ENCODE measurements around the gene TBCK. TPM values are rescaled to one million over a fixed set of nuclear protein-coding genes. Genes with fewer than 3 reads are reported as not detected.

Gene TBCK
- polyA plus RNA-seq, 1 experiment = 48.4 TPM

DNA sequence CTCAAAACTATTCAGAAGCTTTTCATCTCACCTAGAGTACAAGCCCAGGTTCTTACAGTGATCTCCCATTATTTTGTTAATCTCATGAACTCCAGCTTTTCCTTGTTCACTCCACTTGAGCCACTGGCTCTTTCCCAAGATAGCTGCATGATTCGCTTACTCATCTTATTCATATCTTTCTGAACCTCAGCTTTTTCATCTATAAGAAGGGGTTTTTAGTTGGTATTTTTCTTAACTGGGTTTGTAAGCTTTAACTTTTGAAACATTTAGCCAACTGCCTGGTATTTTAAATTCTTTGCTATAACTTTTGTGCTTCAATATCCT, 28.6 kb upstream of the TBCK start:
- ChIA-PET CTCF (interaction anchor here (0.8 to 4.3 kb wide), 6 partner anchors 9 to 555 kb away, joined by 3 to 18 read pairs (median 4); no protein-coding TSS in a partner anchor), POLR2A (no interaction called here)
- peak; percentile 10 for DNase-seq (ENCODE audit: low read depth, low spot score)
- Histone ChIP-seq H3K9me3 (ENCODE audit: control insufficient read depth, insufficient read depth, low read length) (no peaks in the 10 kb centered on the region), H3K4me3 (ENCODE audit: low read depth, low read length) (no peak overlapping the region), H3K27ac (ENCODE audit: low read depth, low read length) (no peak overlapping the region), H3K27me3 (ENCODE audit: control insufficient read depth, insufficient read depth, low read length) (no peaks in the 10 kb centered on the region)
- TF ChIP-seq, protein P1, sequence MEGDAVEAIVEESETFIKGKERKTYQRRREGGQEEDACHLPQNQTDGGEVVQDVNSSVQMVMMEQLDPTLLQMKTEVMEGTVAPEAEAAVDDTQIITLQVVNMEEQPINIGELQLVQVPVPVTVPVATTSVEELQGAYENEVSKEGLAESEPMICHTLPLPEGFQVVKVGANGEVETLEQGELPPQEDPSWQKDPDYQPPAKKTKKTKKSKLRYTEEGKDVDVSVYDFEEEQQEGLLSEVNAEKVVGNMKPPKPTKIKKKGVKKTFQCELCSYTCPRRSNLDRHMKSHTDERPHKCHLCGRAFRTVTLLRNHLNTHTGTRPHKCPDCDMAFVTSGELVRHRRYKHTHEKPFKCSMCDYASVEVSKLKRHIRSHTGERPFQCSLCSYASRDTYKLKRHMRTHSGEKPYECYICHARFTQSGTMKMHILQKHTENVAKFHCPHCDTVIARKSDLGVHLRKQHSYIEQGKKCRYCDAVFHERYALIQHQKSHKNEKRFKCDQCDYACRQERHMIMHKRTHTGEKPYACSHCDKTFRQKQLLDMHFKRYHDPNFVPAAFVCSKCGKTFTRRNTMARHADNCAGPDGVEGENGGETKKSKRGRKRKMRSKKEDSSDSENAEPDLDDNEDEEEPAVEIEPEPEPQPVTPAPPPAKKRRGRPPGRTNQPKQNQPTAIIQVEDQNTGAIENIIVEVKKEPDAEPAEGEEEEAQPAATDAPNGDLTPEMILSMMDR (IDR thresholded peaks at IDR 0.05; ENCODE audit: low read depth, low read length) = no peak

DNA sequence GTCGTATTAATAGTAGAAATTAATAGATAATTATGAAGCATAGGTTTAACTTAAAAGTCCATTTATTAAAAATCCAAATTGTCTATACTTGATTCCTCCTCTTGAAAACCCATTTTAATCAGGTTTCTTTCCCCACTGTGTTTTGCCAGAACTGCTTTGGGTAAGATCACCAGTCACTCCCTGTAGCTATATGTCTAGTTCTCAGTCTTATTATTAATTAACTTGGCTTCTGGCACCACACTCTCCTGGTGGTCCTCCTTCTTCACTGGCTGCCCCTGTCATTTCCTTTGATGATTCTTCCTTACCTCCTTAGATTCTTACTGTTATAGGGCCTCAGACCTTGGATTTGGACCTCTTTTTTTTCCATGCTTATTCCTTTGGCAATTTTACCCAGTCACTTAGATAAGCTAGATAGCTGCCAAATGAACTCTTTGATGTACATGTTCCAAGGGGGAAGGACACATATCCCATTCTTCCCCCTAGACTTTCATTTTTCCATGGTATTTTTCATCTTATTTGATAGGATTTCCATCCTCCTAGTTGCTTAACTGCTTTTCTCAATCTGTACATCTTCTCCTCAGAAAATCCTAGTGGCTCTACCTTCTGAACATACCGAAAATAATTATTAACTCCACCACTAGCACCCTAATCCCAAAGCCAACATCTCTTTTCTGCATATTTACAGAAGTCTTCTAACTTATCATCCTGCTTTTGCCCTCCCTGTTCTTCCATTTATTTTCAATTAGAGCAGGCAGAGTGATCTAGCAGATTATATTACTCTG, 28.0 kb upstream of the TBCK start:
- H3K27ac ChIP-seq (ENCODE audit: low read depth, low read length) = no peak overlapping the region
- H3K4me3 ChIP-seq (ENCODE audit: low read depth, low read length) = no peak overlapping the region
- H3K27me3 ChIP-seq (ENCODE audit: control insufficient read depth, insufficient read depth, low read length) = no peaks in the 10 kb centered on the region
- no peak for DNase-seq (ENCODE audit: low read depth, low spot score)
- POLR2A ChIA-PET = no interaction called here
- CTCF ChIA-PET = interaction anchor here (0.8 to 4.3 kb wide), 7 partner anchors 10 to 555 kb away, joined by 3 to 18 read pairs (median 4); no protein-coding TSS in a partner anchor
- TF ChIP-seq, protein P1 (IDR thresholded peaks at IDR 0.05; ENCODE audit: low read depth, low read length) = no peak
- H3K9me3 ChIP-seq (ENCODE audit: control insufficient read depth, insufficient read depth, low read length) = no peaks in the 10 kb centered on the region

DNA sequence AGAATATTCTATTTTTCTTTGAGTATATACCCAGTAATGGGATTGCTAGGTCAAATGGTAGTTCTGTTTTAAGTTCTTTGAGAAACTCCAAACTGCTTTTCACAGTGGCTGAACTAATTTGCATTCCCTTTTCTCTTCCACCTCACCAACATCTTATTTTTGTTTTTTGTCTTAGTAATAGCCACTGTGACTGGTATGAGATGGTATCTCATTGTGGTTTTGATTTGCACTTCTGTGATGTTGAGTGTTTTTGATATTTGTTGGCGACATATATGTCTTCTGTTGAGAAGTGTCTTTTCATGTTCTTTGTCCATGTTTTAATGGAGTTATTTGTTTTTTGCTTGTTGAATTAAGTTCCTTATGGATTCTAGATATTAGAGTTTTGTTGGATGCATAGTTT, 24.8 kb upstream of the TBCK start:
- CTCF ChIA-PET = interaction anchor here (4.3 kb wide), 1 partner anchor 13 kb away, joined by 18 read pairs; no protein-coding TSS in a partner anchor
- H3K9me3 ChIP-seq (ENCODE audit: control insufficient read depth, insufficient read depth, low read length) = peaks cover 3% of the 10 kb centered on the region; the same call in 1 of the 2 replicates
- H3K27me3 ChIP-seq (ENCODE audit: control insufficient read depth, insufficient read depth, low read length) = no peaks in the 10 kb centered on the region
- no peak for DNase-seq (ENCODE audit: low read depth, low spot score)
- POLR2A ChIA-PET = no interaction called here
- H3K4me3 ChIP-seq (ENCODE audit: low read depth, low read length) = no peak overlapping the region
- no peak overlapping the region for H3K27ac ChIP-seq (ENCODE audit: low read depth, low read length)
- TF ChIP-seq, protein P1 (IDR thresholded peaks at IDR 0.05; ENCODE audit: low read depth, low read length) = no peak

DNA sequence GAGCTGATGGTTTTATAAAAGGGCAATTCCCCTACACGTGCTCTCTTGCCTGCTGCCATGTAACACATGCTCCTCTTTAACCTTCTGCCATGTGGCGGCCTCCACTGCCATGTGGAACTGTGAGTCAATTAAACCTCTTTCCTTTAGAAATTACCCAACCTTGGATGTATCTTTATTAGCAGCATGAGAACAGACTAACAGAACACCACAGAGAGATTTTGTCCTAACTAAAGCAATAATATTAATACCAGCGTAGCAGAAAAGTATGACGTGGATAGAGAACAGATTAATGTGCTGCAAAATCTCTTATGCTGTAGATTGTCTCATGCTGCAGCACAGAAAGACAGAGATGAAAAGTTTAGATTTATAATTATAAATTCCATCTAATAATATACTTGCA, 23.4 kb upstream of the TBCK start:
- no peak for DNase-seq (ENCODE audit: low read depth, low spot score)
- TF ChIP-seq, protein P1 (IDR thresholded peaks at IDR 0.05; ENCODE audit: low read depth, low read length) = no peak
- Histone ChIP-seq H3K27me3 (ENCODE audit: control insufficient read depth, insufficient read depth, low read length) (no peaks in the 10 kb centered on the region), H3K4me3 (ENCODE audit: low read depth, low read length) (no peak overlapping the region), H3K9me3 (ENCODE audit: control insufficient read depth, insufficient read depth, low read length) (peaks cover 3% of the 10 kb centered on the region; the same call in 1 of the 2 replicates), H3K27ac (ENCODE audit: low read depth, low read length) (no peak overlapping the region)
- CTCF ChIA-PET = no interaction called here
- POLR2A ChIA-PET = no interaction called here

DNA sequence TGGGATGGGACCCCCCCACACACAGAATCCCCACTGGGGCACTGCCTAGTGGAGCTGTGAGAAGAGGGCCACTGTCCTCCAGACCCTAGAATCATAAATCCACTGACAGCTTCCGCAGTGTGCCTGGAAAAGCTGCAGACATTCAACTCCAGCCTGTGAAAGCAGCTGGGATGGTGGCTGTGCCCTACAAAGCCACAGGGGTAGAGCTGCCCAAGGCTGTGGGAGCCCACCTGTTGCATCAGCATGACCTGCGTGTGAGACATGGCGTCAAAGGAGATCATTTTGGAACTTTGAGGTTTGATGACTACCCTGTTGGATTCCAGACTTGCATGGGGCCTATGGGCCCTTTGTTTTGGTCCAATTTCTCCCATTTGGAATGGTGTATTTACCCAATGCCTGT, 22.7 kb upstream of the TBCK start:
- TF ChIP-seq, protein P1 (IDR thresholded peaks at IDR 0.05; ENCODE audit: low read depth, low read length) = no peak
- ChIA-PET POLR2A (no interaction called here), CTCF (interaction anchor here (1.5 kb wide), 1 partner anchor 11 kb away, joined by 5 read pairs; no protein-coding TSS in a partner anchor)
- H3K4me3 ChIP-seq (ENCODE audit: low read depth, low read length) = no peak overlapping the region
- no peak for DNase-seq (ENCODE audit: low read depth, low spot score)
- H3K27me3 ChIP-seq (ENCODE audit: control insufficient read depth, insufficient read depth, low read length) = no peaks in the 10 kb centered on the region
- H3K9me3 ChIP-seq (ENCODE audit: control insufficient read depth, insufficient read depth, low read length) = peaks cover 3% of the 10 kb centered on the region; the same call in 1 of the 2 replicates
- H3K27ac ChIP-seq (ENCODE audit: low read depth, low read length) = no peak overlapping the region
